Upper lobe of right lung (tissue), 1 donor: ENCODE data around the gene COX6B1. TPM values are rescaled to one million over a fixed set of nuclear protein-coding genes. Genes with fewer than 3 reads are reported as not detected.

ENCODE experiments used
- ATAC-seq: fragments of 200-7000 bp; cut with Tn5 transposase; one replicate; pipeline ENCODE4 v1.9.1; 2020; ENCODE audit warnings: mild to moderate bottlenecking, moderate library complexity
- DNase-seq: peaks from one replicate; pipeline ENCODE4 v3.0.0-alpha.2; 2020
- H3K27ac ChIP-seq: fragments of 200-600 bp; one replicate; pipeline ENCODE4 v1.8.0; 2022
- H3K27me3 ChIP-seq: fragments of 200-600 bp; one replicate; pipeline ENCODE4 v1.8.0; 2022; ENCODE audit warnings: mild to moderate bottlenecking
- H3K36me3 ChIP-seq: fragments of 200-600 bp; one replicate; pipeline ENCODE4 v1.8.0; 2022
- H3K4me1 ChIP-seq: fragments of 200-600 bp; one replicate; pipeline ENCODE4 v1.8.0; 2022
- H3K4me3 ChIP-seq: fragments of 200-600 bp; one replicate; pipeline ENCODE4 v1.8.0; 2022; ENCODE audit warnings: mild to moderate bottlenecking
- H3K9me3 ChIP-seq: fragments of 200-600 bp; one replicate; pipeline ENCODE4 v1.8.0; 2022
- CTCF ChIP-seq: fragments of 200-600 bp; IDR thresholded peaks from one replicate; pipeline ENCODE4 v1.8.0; 2022; ENCODE audit warnings: antibody characterized with exemption
- intact Hi-C: fragments of 100-400 bp; cut with DNase I; formaldehyde crosslinking; loops from one replicate; pipeline ENCODE4 v1.11.0; 2022
- total RNA-seq: library from RNA; stranded (reverse); fragmentation: NEBNext Ultra II Directional; extraction: Animal tissue kit (Norgen Biotek cat#: 25700); gene quantifications from one replicate; pipeline ENCODE4 v1.2.1, GENCODE V29; 2021
- donor health status: DM: no; HTN: yes; CAD: no; lungs with severe emphysema.

Gene COX6B1
- total RNA-seq, 1 donor from 2014 or later: 226 TPM

DNA sequence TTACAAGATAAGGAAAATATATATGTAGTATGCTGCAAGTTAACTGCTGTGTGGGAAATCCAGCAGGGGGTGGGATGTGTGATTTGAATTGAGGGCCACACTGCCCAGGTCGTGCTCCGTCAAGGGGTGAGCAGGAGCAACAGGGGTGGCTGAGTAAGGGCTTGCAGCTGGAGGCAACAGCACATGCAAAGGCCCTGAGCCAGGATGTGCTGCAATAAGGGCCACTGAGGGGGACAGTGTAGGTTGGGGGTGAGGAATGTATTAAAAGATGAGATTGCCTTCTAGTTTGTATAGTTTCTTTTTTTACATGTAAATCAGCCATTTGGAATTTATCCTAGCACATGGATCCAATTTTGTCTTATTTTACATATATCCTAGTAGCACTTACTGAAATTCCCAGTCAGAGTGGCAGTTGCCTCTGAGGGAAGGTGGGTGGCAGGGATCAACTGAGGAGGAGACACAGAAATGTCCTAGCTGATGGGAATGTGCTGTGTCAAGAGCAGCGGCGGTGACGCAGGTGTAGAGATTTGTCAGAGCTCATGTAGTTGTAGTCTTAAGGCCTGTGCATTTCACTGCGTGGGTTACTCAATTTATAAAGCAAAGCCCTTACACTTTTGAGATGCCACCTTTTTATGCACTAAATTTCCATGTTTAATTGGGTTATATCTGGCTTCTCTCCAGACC, 24.7 kb upstream of the COX6B1 start:
- H3K36me3 ChIP-seq: no peaks in the 10 kb centered on the region
- intact Hi-C loops: no loop called here
- H3K4me3 ChIP-seq: no peak overlapping the region
- no peaks in the 10 kb centered on the region for H3K9me3 ChIP-seq
- ATAC-seq: no peak
- H3K4me1 ChIP-seq: no peaks in the 10 kb centered on the region
- no peaks in the 10 kb centered on the region for H3K27me3 ChIP-seq
- H3K27ac ChIP-seq: no peak overlapping the region
- no peak for TF ChIP-seq CTCF
- no peak for DNase-seq

DNA sequence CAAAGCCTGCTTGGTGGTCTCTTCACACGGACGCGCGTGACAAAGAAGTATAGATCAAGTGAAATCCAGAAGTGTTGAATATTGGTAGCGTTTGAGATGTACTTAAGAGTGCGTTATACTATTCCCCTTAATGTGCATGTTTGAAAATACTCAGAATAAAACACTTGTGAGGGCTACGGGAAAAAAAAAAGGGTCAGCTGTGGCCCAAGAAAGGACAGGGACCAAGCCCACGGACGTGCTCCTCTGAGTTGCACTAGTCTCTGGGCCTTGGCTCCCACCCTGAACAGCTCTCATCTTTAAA, 19.9 kb upstream of the COX6B1 start:
- intact Hi-C loops: no loop called here
- DNase-seq (no peak), ATAC-seq (no peak)
- Histone ChIP-seq H3K9me3 (no peaks in the 10 kb centered on the region), H3K4me1 (peaks cover 9% of the 10 kb centered on the region), H3K4me3 (peak overlapping the region; percentile 96), H3K36me3 (peaks cover 28% of the 10 kb centered on the region), H3K27me3 (no peaks in the 10 kb centered on the region), H3K27ac (peak overlapping the region; percentile 96)
- no peak for TF ChIP-seq CTCF

- Histone ChIP-seq H3K4me1 (peaks cover 9% of the 10 kb centered on the region), H3K27ac (peak within 1 kb of the TSS; percentile 96), H3K36me3 (peaks cover 34% of the 10 kb centered on the region), H3K4me3 (peak within 1 kb of the TSS; percentile 96), H3K27me3 (no peaks in the 10 kb centered on the region), H3K9me3 (no peaks in the 10 kb centered on the region)
- peak; percentile 96 for DNase-seq
- no peak for TF ChIP-seq CTCF
- peak; percentile 100 for ATAC-seq
- intact Hi-C loops: no loop called here
Measured at GRCh38 chr19:35628565-35629331, 19.4 kb upstream of the COX6B1 start, which contains the start of gene RBM42. Gene RBM42, plus strand, starts transcription at chr19:35629036. Its CDS starts 118 bp downstream, at chr19:35629154.

GRCh38 chr19:35629332-35629633, 18.8 kb upstream of the COX6B1 start:
- peaks cover 9% of the 10 kb centered on the region for H3K4me1 ChIP-seq
- H3K27ac ChIP-seq: peak overlapping the region; percentile 96
- no peak for ATAC-seq
- no peak for DNase-seq
- peaks cover 39% of the 10 kb centered on the region for H3K36me3 ChIP-seq
- H3K9me3 ChIP-seq: no peaks in the 10 kb centered on the region
- peak overlapping the region; percentile 96 for H3K4me3 ChIP-seq
- intact Hi-C loops: no loop called here
- no peak for TF ChIP-seq CTCF
- no peaks in the 10 kb centered on the region for H3K27me3 ChIP-seq

DNA sequence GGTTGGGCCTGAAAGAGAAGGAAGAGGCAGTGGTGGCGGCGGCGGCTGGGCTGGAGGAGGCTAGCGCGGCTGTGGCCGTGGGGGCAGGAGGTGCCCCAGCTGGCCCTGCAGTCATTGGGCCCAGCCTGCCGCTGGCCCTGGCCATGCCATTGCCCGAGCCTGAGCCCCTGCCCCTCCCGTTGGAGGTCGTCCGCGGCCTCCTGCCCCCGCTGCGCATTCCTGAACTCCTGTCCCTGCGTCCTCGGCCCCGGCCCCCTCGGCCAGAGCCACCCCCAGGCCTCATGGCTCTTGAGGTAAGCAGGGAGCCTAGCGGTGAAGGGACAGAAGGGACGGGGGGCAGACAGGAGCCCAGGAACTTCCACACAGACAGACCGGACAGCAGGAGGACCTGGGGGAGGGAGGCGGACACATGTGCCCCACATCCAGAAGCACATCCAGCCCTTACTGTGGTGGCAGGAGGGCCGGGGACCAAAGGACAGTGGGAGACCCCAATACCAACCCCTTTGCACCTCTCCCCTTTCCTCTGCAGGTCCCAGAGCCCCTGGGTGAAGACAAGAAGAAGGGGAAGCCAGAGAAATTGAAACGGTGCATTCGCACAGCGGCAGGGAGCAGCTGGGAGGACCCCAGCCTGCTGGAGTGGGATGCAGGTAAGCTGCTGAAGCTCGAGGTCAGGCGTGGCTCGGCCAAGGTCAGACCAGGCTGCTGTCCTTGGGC, 14.2 kb upstream of the COX6B1 start:
- H3K9me3 ChIP-seq: no peaks in the 10 kb centered on the region

More for the DNA sequence above, 14.2 kb upstream of the COX6B1 start:
- no peak for ATAC-seq
- no peak overlapping the region for H3K27ac ChIP-seq
- H3K36me3 ChIP-seq: peaks cover 78% of the 10 kb centered on the region
- intact Hi-C loops: no loop called here
- no peaks in the 10 kb centered on the region for H3K27me3 ChIP-seq
- H3K4me1 ChIP-seq: peaks cover 9% of the 10 kb centered on the region
- TF ChIP-seq CTCF: no peak
- DNase-seq: no peak
- no peak overlapping the region for H3K4me3 ChIP-seq
